IMR-90 (cell line): ENCODE results near the gene SUSD1. TPM values are rescaled to one million over a fixed set of nuclear protein-coding genes. Genes with fewer than 3 reads are reported as not detected.

Experiments used
- ATAC-seq: fragments of 200-7000 bp; cut with Tn5 transposase; 2 replicates; pipeline ENCODE4 v1.9.1; 2020; ENCODE audit warnings: low read depth, mild to moderate bottlenecking, moderate library complexity
- BruUV-seq: library from RNA; stranded (reverse); fragments of 400-500 nt; replicated peaks from 2 replicates; lab custom pipeline; 2021; lab: Mats Ljungman, UMichigan
- CTCF ChIA-PET: fragments of 300-600 bp; formaldehyde crosslinking; extraction: SDS; loops from one replicate; lab custom pipeline; 2021; ENCODE audit warnings: antibody characterized with exemption; lab: Yijun Ruan, JAX
- POLR2A ChIA-PET: fragments of 300-600 bp; sonication (Branson Sonifier 250); formaldehyde crosslinking; loops from one replicate; lab custom pipeline; 2022; ENCODE audit warnings: antibody characterized with exemption; ENCODE audit not compliant: unreplicated experiment; lab: Charles Lee
- DNase-seq: peaks from one replicate; pipeline ENCODE4 v3.0.0; 2013
- H2AFZ ChIP-seq: replicated peaks from 2 replicates; pipeline ENCODE3; 2013; ENCODE audit warnings: low read length, mild to moderate bottlenecking; ENCODE audit not compliant: poor library complexity
- H2AK5ac ChIP-seq: 2 replicates; pipeline ENCODE4 v1.6.1; 2013; ENCODE audit warnings: low read depth, low read length, inconsistent platforms
- H2AK9ac ChIP-seq: replicated peaks from 2 replicates; pipeline ENCODE3; 2013; ENCODE audit warnings: mild to moderate bottlenecking, low read depth, low read length, moderate library complexity; ENCODE audit not compliant: poor library complexity
- H2BK120ac ChIP-seq: 2 replicates; pipeline ENCODE4 v1.6.1; 2013; ENCODE audit warnings: low read depth, low read length, inconsistent platforms
- H2BK15ac ChIP-seq: 3 replicates; pipeline ENCODE4 v1.6.1; 2013; ENCODE audit warnings: low read depth, low read length, inconsistent platforms
- H2BK20ac ChIP-seq: 2 replicates; pipeline ENCODE4 v1.6.1; 2013; ENCODE audit warnings: low read depth, mild to moderate bottlenecking, inconsistent platforms, low read length, moderate library complexity
- H2BK5ac ChIP-seq: 2 replicates; pipeline ENCODE4 v1.6.1; 2013; ENCODE audit warnings: mild to moderate bottlenecking, low read depth, low read length, inconsistent platforms; ENCODE audit not compliant: poor library complexity, severe bottlenecking
- H3K14ac ChIP-seq: replicated peaks from 2 replicates; pipeline ENCODE4 v1.6.1; 2013; ENCODE audit warnings: low read depth, low read length, inconsistent platforms
- H3K18ac ChIP-seq: 2 replicates; pipeline ENCODE4 v1.6.1; 2013; ENCODE audit warnings: low read depth, low read length, control low read depth
- H3K23ac ChIP-seq: 2 replicates; pipeline ENCODE4 v1.6.1; 2013; ENCODE audit warnings: low read depth, low read length, inconsistent platforms
- H3K27ac ChIP-seq: 2 replicates; pipeline ENCODE4 v1.5.1; 2013; ENCODE audit warnings: mild to moderate bottlenecking, control low read depth, low read length; ENCODE audit not compliant: insufficient read depth
- H3K27me3 ChIP-seq: 2 replicates; pipeline ENCODE4 v1.6.1; 2013; ENCODE audit warnings: low read length; ENCODE audit not compliant: control insufficient read depth, insufficient read depth
- H3K36me3 ChIP-seq: 2 replicates; pipeline ENCODE4 v1.6.1; 2013; ENCODE audit warnings: low read length, mixed read lengths; ENCODE audit not compliant: control insufficient read depth, insufficient read depth
- H3K4ac ChIP-seq: 2 replicates; pipeline ENCODE4 v1.6.1; 2013; ENCODE audit warnings: low read depth, low read length, inconsistent platforms
- H3K4me1 ChIP-seq: 2 replicates; pipeline ENCODE4 v1.6.1; 2013; ENCODE audit warnings: low read length, mixed read lengths; ENCODE audit not compliant: control insufficient read depth, insufficient read depth
- H3K4me2 ChIP-seq: 2 replicates; pipeline ENCODE4 v1.6.1; 2013; ENCODE audit warnings: low read depth, mild to moderate bottlenecking, control low read depth, low read length, moderate library complexity
- H3K4me3 ChIP-seq: 2 replicates; pipeline ENCODE4 v1.5.1; 2013; ENCODE audit warnings: low read depth, mild to moderate bottlenecking, control low read depth, low read length, moderate library complexity; ENCODE audit not compliant: insufficient read depth
- H3K56ac ChIP-seq: 2 replicates; pipeline ENCODE4 v1.6.1; 2013; ENCODE audit warnings: low read length, inconsistent platforms; ENCODE audit not compliant: insufficient read depth; ENCODE audit errors: extremely low read depth
- H3K79me1 ChIP-seq, 2 experiments: 2 replicates each; pipeline ENCODE4 v1.6.1; 2013; ENCODE audit warnings: low read length in 2 of 2, inconsistent platforms in 1 of 2, low read depth in 1 of 2
- H3K9ac ChIP-seq: 2 replicates; pipeline ENCODE4 v1.6.1; 2013; ENCODE audit warnings: low read depth, low read length, control low read depth
- H3K9me1 ChIP-seq: 2 replicates; pipeline ENCODE4 v1.6.1; 2013; ENCODE audit warnings: low read length, inconsistent platforms; ENCODE audit not compliant: insufficient read depth
- H3K9me3 ChIP-seq: 2 replicates; pipeline ENCODE4 v1.6.1; 2013; ENCODE audit warnings: low read length; ENCODE audit not compliant: control insufficient read depth, insufficient read depth
- H4K20me1 ChIP-seq: 2 replicates; pipeline ENCODE4 v1.6.1; 2013; ENCODE audit warnings: low read length, inconsistent platforms; ENCODE audit not compliant: insufficient read depth
- H4K5ac ChIP-seq: 2 replicates; pipeline ENCODE4 v1.6.1; 2013; ENCODE audit warnings: mild to moderate bottlenecking, low read depth, low read length, control low read depth
- H4K8ac ChIP-seq, 2 experiments: 2 replicates each; pipeline ENCODE4 v1.6.1; 2013; ENCODE audit warnings: low read depth in 2 of 2, low read length in 2 of 2, control low read depth in 1 of 2, inconsistent platforms in 1 of 2
- H4K91ac ChIP-seq: 2 replicates; pipeline ENCODE4 v1.6.1; 2013; ENCODE audit warnings: low read depth, low read length, inconsistent platforms; ENCODE audit not compliant: insufficient read depth
- FOS ChIP-seq: fragments of 150-350 bp; IDR thresholded peaks from 2 replicates; pipeline ENCODE4 v1.6.1; 2016; ENCODE audit warnings: low read depth, low read length
- RFX5 ChIP-seq: IDR thresholded peaks from 2 replicates; pipeline ENCODE4 v1.8.0; 2012; ENCODE audit warnings: low read depth, mild to moderate bottlenecking, low read length, moderate library complexity
- USF2 ChIP-seq: fragments of 150-350 bp; IDR thresholded peaks from 2 replicates; pipeline ENCODE4 v1.6.1; 2017; ENCODE audit warnings: mild to moderate bottlenecking, antibody characterized with exemption, low read length, low read depth
- WGBS, 2 experiments: methylation state at CpG; one replicate each; pipeline versions ENCODE4 v1.1.5 to v1.1.7; 2013; ENCODE audit warnings: missing lambda C conversion rate in 2 of 2; ENCODE audit not compliant: insufficient read length in 1 of 2; ENCODE audit errors: extremely low coverage in 2 of 2; 5-methylcytosine and 5-hydroxymethylcytosine counted together
- dilution Hi-C: fragments of 300-500 bp; cut with HindIII; formaldehyde crosslinking; loops from one replicate; pipeline ENCODE4 v1.14.3; 2018; ENCODE audit warnings: low sequenced_read_pairs; ENCODE audit not compliant: unreplicated experiment
- in situ Hi-C: fragments of 300-500 bp; cut with MboI; formaldehyde crosslinking; loops from 3 replicates; pipeline ENCODE4 v1.14.3; 2019; ENCODE audit warnings: low sequenced_read_pairs, inconsistent platforms, mixed read lengths
- intact Hi-C: fragments of 100-400 bp; cut with micrococcal nuclease; formaldehyde crosslinking; loops from 2 replicates; pipeline ENCODE4 v1.10.0; 2022
- polyA plus RNA-seq, 3 experiments: library from polyadenylated mRNA; depleted of rRNA; stranded (reverse); fragments of >200 nt; gene quantifications; 2 replicates each; pipeline ENCODE4 v1.2.3, GENCODE V29; 2012; ENCODE audit warnings: low replicate concordance in 1 of 3
- total RNA-seq: library from RNA; depleted of rRNA; stranded (reverse); fragments of >200 nt; gene quantifications from 2 replicates; pipeline ENCODE4 v1.2.3, GENCODE V29; 2012

Gene SUSD1
- total and polyA plus RNA-seq, 2 of the 4 experiments (the other 2 are of a cell fraction) = 4.0 to 4.7 TPM

GRCh38 chr9:112118009-112118408 is 57.1 kb downstream of the SUSD1 start:
- Histone ChIP-seq H3K18ac (no peak overlapping the region), H3K4me2 (no peak overlapping the region), H2BK120ac (no peak overlapping the region), H2BK20ac (no peak overlapping the region), H2BK5ac (no peak overlapping the region), H4K8ac (no peak overlapping the region), H2AK5ac (no peak overlapping the region), H3K27ac (no peak overlapping the region), H3K9me1 (peaks cover 5% of the 10 kb centered on the region; the same call in 1 of the 2 replicates), H3K4me1 (peaks cover 3% of the 10 kb centered on the region; the same call in 1 of the 2 replicates), H3K4ac (no peak overlapping the region), H3K36me3 (no peaks in the 10 kb centered on the region), H3K23ac (no peak overlapping the region), H2AFZ (no peak overlapping the region), H3K4me3 (no peak overlapping the region), H3K9ac (no peak overlapping the region), H4K20me1 (peaks cover under 1% of the 10 kb centered on the region; the same call in 1 of the 2 replicates), H4K5ac (no peak overlapping the region), H3K79me1 (no peaks in the 10 kb centered on the region), H3K56ac (no peak overlapping the region), H3K9me3 (no peaks in the 10 kb centered on the region), H4K91ac (no peak overlapping the region), H3K27me3 (no peaks in the 10 kb centered on the region), H2BK15ac (no peak overlapping the region), H3K14ac (no peak overlapping the region), H2AK9ac (no peak overlapping the region)
- DNase-seq (no peak), ATAC-seq (no peak)
- POLR2A ChIA-PET = no interaction called here
- WGBS, 2 experiments = no CpG with 5 or more reads among the region's 1 CpG
- intact Hi-C loops = no loop called here
- no peak for TF ChIP-seq FOS
- no peak for TF ChIP-seq USF2
- no peak for TF ChIP-seq RFX5
- dilution Hi-C loops = no loop called here
- BruUV-seq = no TSS peak
- in situ Hi-C loops = no loop called here
- CTCF ChIA-PET = no interaction called here
